ENCODE data around the gene RYR2. TPM values are rescaled to one million over a fixed set of nuclear protein-coding genes. Genes with fewer than 3 reads are reported as not detected.

RYR2 gene
- total and polyA plus RNA-seq, 7 donors, result under 0.01 to 22.4 (median 6.1) TPM

DNA sequence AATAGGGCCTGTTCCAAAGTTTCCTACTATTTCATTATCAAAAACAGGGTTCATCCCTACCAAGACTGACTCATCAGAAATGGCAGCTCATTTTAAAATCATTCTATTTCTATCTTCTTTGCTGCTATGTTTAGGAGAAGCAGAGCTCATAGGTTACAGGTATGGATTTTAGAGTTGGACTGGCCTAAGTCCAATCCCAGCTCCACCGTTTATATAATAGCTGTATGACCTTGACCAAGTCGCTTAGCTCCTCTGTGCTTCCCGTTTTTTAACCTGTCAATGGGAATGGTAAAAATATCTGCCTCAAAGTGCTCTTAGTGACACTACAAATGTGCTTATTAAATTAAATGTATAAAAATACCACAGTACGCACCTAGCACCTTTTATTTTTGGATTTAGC lies 436.1 kb downstream of the RYR2 start:
- TF ChIP-seq POLR2A (IDR thresholded peaks at IDR 0.05) (no peak), EP300 (IDR thresholded peaks at IDR 0.05) (no peak), POLR2AphosphoS5 (IDR thresholded peaks at IDR 0.05) (no peak)
- TF ChIP-seq, protein P1, sequence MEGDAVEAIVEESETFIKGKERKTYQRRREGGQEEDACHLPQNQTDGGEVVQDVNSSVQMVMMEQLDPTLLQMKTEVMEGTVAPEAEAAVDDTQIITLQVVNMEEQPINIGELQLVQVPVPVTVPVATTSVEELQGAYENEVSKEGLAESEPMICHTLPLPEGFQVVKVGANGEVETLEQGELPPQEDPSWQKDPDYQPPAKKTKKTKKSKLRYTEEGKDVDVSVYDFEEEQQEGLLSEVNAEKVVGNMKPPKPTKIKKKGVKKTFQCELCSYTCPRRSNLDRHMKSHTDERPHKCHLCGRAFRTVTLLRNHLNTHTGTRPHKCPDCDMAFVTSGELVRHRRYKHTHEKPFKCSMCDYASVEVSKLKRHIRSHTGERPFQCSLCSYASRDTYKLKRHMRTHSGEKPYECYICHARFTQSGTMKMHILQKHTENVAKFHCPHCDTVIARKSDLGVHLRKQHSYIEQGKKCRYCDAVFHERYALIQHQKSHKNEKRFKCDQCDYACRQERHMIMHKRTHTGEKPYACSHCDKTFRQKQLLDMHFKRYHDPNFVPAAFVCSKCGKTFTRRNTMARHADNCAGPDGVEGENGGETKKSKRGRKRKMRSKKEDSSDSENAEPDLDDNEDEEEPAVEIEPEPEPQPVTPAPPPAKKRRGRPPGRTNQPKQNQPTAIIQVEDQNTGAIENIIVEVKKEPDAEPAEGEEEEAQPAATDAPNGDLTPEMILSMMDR (IDR thresholded peaks at IDR 0.05), result no peak
- H3K27me3 ChIP-seq, result no peaks in the 10 kb centered on the region
- intact Hi-C loops (cut with DNase I), result no loop called here
- H3K27ac ChIP-seq, result no peak overlapping the region
- no peaks in the 10 kb centered on the region for H3K36me3 ChIP-seq
- WGBS, 2 donors, result 49 to 81% methylated on average over 4 of the region's 4 CpGs
- no peak for DNase-seq
- H3K9me3 ChIP-seq, result peaks cover 0 to 3% (median 0%) of the 10 kb centered on the region in 4 donors
- H3K4me3 ChIP-seq, result no peak overlapping the region
- no peaks in the 10 kb centered on the region for H3K4me1 ChIP-seq

DNA sequence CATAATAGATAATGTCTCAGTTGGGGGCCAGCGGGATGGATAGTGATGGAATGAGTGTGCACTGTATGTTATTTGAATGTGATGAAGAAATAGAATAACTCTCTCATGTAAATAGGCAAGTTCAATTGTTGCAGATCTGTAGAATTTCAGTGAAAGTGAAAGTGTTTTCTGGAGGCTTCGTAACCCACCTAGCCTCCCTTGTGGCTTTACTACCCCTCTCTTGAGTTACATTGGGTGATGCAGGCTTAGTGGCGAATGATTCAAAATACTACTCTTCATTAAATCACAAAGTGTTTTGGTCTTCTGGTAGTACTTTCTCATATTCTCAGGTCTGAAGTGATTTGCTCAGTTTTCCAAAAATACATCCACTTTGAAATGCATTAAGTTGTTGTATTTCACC lies 436.9 kb downstream of the RYR2 start:
- TF ChIP-seq POLR2AphosphoS5 (IDR thresholded peaks at IDR 0.05), result no peak
- TF ChIP-seq EP300 (IDR thresholded peaks at IDR 0.05), result no peak
- TF ChIP-seq, protein P1 (IDR thresholded peaks at IDR 0.05), result no peak
- no peak for TF ChIP-seq POLR2A (IDR thresholded peaks at IDR 0.05)
- no peak overlapping the region for H3K27ac ChIP-seq
- no peak for DNase-seq
- peaks cover 0 to 3% (median 0%) of the 10 kb centered on the region in 4 donors for H3K9me3 ChIP-seq
- intact Hi-C loops (cut with DNase I), result no loop called here
- no peaks in the 10 kb centered on the region for H3K36me3 ChIP-seq
- H3K4me3 ChIP-seq, result no peak overlapping the region
- 68 to 80% methylated on average over 3 of the region's 3 CpGs for WGBS, 2 donors
- H3K4me1 ChIP-seq, result no peaks in the 10 kb centered on the region
- H3K27me3 ChIP-seq, result no peaks in the 10 kb centered on the region

DNA sequence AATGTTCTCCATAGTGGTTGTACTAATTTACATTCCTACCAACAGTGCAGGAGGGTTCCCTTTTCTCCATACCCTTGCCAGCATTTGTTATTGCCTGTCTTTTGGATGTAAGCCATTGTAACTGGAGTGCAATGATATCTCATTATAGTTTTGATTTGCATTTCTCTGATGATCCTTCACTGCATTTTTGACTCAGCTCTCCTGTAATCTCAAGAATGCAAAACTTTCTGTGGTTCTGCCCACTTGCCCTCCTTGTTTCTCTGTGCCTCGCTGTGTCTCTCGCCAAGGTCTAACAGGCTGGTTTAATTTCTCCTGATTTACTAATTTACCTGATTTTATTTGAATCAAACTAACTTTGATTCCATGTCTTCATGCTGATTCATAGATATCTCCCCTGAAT lies 440.8 kb downstream of the RYR2 start:
- 93 to 96% methylated on average over 2 of the region's 2 CpGs for WGBS, 2 donors
- TF ChIP-seq, protein P1 (IDR thresholded peaks at IDR 0.05), result no peak
- no peak for TF ChIP-seq EP300 (IDR thresholded peaks at IDR 0.05)
- no peak for TF ChIP-seq POLR2AphosphoS5 (IDR thresholded peaks at IDR 0.05)
- no peak for TF ChIP-seq POLR2A (IDR thresholded peaks at IDR 0.05)
- Histone ChIP-seq H3K4me1 (no peaks in the 10 kb centered on the region), H3K27me3 (no peaks in the 10 kb centered on the region), H3K36me3 (no peaks in the 10 kb centered on the region), H3K27ac (no peak overlapping the region), H3K4me3 (no peak overlapping the region), H3K9me3 (peaks cover 0 to 3% (median 0%) of the 10 kb centered on the region in 4 donors)
- intact Hi-C loops (cut with DNase I), result no loop called here
- DNase-seq, result no peak

DNA sequence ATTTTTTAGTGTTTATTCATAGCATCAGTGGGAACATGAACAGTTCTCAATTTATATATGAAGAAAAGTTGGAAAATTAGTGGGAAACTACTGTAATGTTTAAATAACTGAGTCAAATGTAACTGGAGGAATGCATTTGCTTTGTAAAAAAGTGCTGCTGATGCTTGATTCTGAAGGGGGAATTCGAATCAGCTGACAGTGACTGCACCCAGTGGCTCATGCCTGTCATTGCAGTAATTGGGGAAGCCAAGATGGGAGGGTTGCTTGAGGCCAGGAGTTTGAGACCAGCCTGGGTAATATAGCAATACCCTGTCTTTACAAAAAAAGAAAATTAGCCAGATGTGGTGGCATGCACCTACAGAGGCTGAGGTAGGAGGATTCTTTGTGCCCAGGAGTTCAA lies 450.4 kb downstream of the RYR2 start:
- no peak for DNase-seq
- 18 to 46% methylated on average over 1 of the region's 1 CpG for WGBS, 2 donors
- H3K9me3 ChIP-seq, result no peaks in the 10 kb centered on the region
- no peak overlapping the region for H3K27ac ChIP-seq
- no peaks in the 10 kb centered on the region for H3K27me3 ChIP-seq
- intact Hi-C loops (cut with DNase I), result no loop called here
- TF ChIP-seq POLR2AphosphoS5 (IDR thresholded peaks at IDR 0.05), result no peak
- TF ChIP-seq POLR2A (IDR thresholded peaks at IDR 0.05), result no peak
- TF ChIP-seq, protein P1 (IDR thresholded peaks at IDR 0.05), result no peak
- no peak for TF ChIP-seq EP300 (IDR thresholded peaks at IDR 0.05)
- no peak overlapping the region for H3K4me3 ChIP-seq
- H3K4me1 ChIP-seq, result no peaks in the 10 kb centered on the region
- peaks cover 0 to 7% (median 0%) of the 10 kb centered on the region in 4 donors for H3K36me3 ChIP-seq

DNA sequence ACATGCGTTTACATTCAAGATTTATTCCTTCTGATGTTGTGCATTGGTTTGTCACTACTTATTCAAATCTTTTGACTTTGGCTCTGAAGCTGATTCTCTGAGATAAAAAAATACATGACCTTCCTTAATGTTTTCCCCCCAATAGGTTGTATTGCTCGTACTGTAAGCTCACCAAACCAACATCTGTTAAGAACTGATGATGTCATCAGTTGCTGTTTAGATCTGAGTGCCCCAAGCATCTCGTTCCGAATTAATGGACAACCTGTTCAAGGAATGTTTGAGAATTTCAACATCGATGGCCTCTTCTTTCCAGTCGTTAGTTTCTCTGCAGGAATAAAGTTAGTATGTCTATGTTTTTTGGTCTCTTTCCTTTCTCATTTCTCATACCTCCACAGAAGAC lies 458.6 kb downstream of the RYR2 start:
- Histone ChIP-seq H3K36me3 (peaks cover 0 to 10% (median 0%) of the 10 kb centered on the region in 4 donors), H3K4me3 (no peak overlapping the region), H3K27me3 (no peaks in the 10 kb centered on the region), H3K27ac (no peak overlapping the region), H3K4me1 (no peaks in the 10 kb centered on the region), H3K9me3 (no peaks in the 10 kb centered on the region)
- 71 to 82% methylated on average over 6 of the region's 6 CpGs for WGBS, 2 donors
- TF ChIP-seq EP300 (IDR thresholded peaks at IDR 0.05), result no peak
- no peak for TF ChIP-seq POLR2AphosphoS5 (IDR thresholded peaks at IDR 0.05)
- no peak for TF ChIP-seq POLR2A (IDR thresholded peaks at IDR 0.05)
- intact Hi-C loops (cut with DNase I), result no loop called here
- no peak for DNase-seq
